Endodermal cell (in vitro differentiated cells): ENCODE results near the gene CEP295NL. TPM values are rescaled to one million over a fixed set of nuclear protein-coding genes. Genes with fewer than 3 reads are reported as not detected.

Experiments
- DNase-seq: peaks from one replicate; pipeline ENCODE4 v3.0.0-alpha.2; 2017
- H3K27ac ChIP-seq: 2 replicates; pipeline ENCODE4 v1.5.1; 2013; ENCODE audit warnings: mild to moderate bottlenecking, low read depth, low read length, moderate library complexity
- H3K27me3 ChIP-seq: 2 replicates; pipeline ENCODE4 v1.6.1; 2013; ENCODE audit warnings: mild to moderate bottlenecking, low read length, moderate library complexity; ENCODE audit not compliant: insufficient read depth, control insufficient read depth, poor library complexity, severe bottlenecking
- H3K36me3 ChIP-seq: 2 replicates; pipeline ENCODE4 v1.7.0; 2013; ENCODE audit warnings: mild to moderate bottlenecking, low read length, moderate library complexity; ENCODE audit not compliant: control insufficient read depth, insufficient read depth
- H3K4me1 ChIP-seq: one replicate; pipeline ENCODE4 v1.7.0; 2013; ENCODE audit warnings: low read length; ENCODE audit not compliant: control insufficient read depth, insufficient read depth
- H3K4me3 ChIP-seq: 2 replicates; pipeline ENCODE4 v1.5.1; 2013; ENCODE audit warnings: mild to moderate bottlenecking, low read length, moderate library complexity
- H3K9ac ChIP-seq: 2 replicates; pipeline ENCODE4 v1.6.1; 2013; ENCODE audit warnings: mild to moderate bottlenecking, low read length, moderate library complexity; ENCODE audit not compliant: poor library complexity, severe bottlenecking; ENCODE audit errors: extremely low read depth
- H3K9me3 ChIP-seq: 2 replicates; pipeline ENCODE4 v1.6.1; 2013; ENCODE audit warnings: mild to moderate bottlenecking, low read length, moderate library complexity; ENCODE audit not compliant: control insufficient read depth
- H3K27ac Mint-ChIP-seq: 2 replicates; pipeline ENCODE4 v1.8.0; 2020; ENCODE audit warnings: mixed read lengths
- H3K27me3 Mint-ChIP-seq: 2 replicates; pipeline ENCODE4 v1.8.0; 2021; ENCODE audit warnings: mild to moderate bottlenecking, mixed read lengths; ENCODE audit not compliant: insufficient read depth
- H3K36me3 Mint-ChIP-seq: 2 replicates; pipeline ENCODE4 v1.8.0; 2020; ENCODE audit warnings: low read depth, mixed read lengths
- H3K4me1 Mint-ChIP-seq: 2 replicates; pipeline ENCODE4 v1.8.0; 2020; ENCODE audit warnings: mixed read lengths
- H3K4me3 Mint-ChIP-seq: 2 replicates; pipeline ENCODE4 v1.8.0; 2020; ENCODE audit warnings: mild to moderate bottlenecking, moderate library complexity, mixed read lengths
- H3K9me3 Mint-ChIP-seq: 2 replicates; pipeline ENCODE4 v1.8.0; 2020; ENCODE audit warnings: mild to moderate bottlenecking, mixed read lengths
- CTCF ChIP-seq: fragments of 200-600 bp; sonication (generic); conservative IDR thresholded peaks from 2 replicates; pipeline ENCODE4 v1.5.0; 2021; ENCODE audit warnings: antibody characterized with exemption, mild to moderate bottlenecking
- WGBS, 2 experiments: methylation state at CpG; one replicate each; pipeline versions ENCODE4 v1.1.5 to v1.1.7; 2013; ENCODE audit warnings: missing lambda C conversion rate in 2 of 2, mixed read lengths in 1 of 2; ENCODE audit not compliant: insufficient coverage in 1 of 2, insufficient read length in 1 of 2; 5-methylcytosine and 5-hydroxymethylcytosine counted together
- total RNA-seq, 2 donors: library from RNA; stranded (reverse); fragmentation: NEBNext Ultra II Directional in 1 of 2; extraction: Animal tissue kit (Norgen Biotek cat#: 25700) in 1 of 2; gene quantifications; 2 replicates in 1 of 2; 3 replicates in 1 of 2; pipeline ENCODE4 v1.2.1, GENCODE V29; 2021

The CEP295NL gene
- total RNA-seq, 2 donors from 2014 or later = 0.97 to 2.2 TPM

GRCh38 chr17:78884148-78884825 lies 18.7 kb downstream of the CEP295NL start:
- Histone ChIP-seq H3K36me3 (no peaks in the 10 kb centered on the region), H3K4me3 (no peak overlapping the region), H3K27ac (peak overlapping the region; percentile 94), H3K27me3 (no peaks in the 10 kb centered on the region), H3K4me1 (peaks cover 6% of the 10 kb centered on the region), H3K9ac (no peak overlapping the region), H3K9me3 (no peaks in the 10 kb centered on the region)
- Mint-ChIP-seq H3K9me3 (no peaks in the 10 kb centered on the region), H3K36me3 (no peaks in the 10 kb centered on the region), H3K27ac (peak overlapping the region; percentile 88), H3K4me1 (peaks cover 15% of the 10 kb centered on the region), H3K4me3 (peak overlapping the region; percentile 29), H3K27me3 (no peaks in the 10 kb centered on the region)
- TF ChIP-seq CTCF = no peak
- 59 to 72% methylated on average over 13 to 20 of the region's 20 CpGs for WGBS, 2 experiments
- DNase-seq = peak; percentile 79

- no peaks in the 10 kb centered on the region for H3K27me3 Mint-ChIP-seq
- DNase-seq = peak; percentile 92
- TF ChIP-seq CTCF = no peak
- Histone ChIP-seq H3K27me3 (no peaks in the 10 kb centered on the region), H3K36me3 (no peaks in the 10 kb centered on the region), H3K9ac (no peak overlapping the region), H3K9me3 (no peaks in the 10 kb centered on the region), H3K4me1 (peaks cover 6% of the 10 kb centered on the region), H3K4me3 (no peak overlapping the region), H3K27ac (peak overlapping the region; percentile 94)
- H3K9me3 Mint-ChIP-seq = no peaks in the 10 kb centered on the region
- H3K4me3 Mint-ChIP-seq = peak overlapping the region; percentile 29
- peaks cover 15% of the 10 kb centered on the region for H3K4me1 Mint-ChIP-seq
- H3K27ac Mint-ChIP-seq = peak overlapping the region; percentile 88
- 26 to 45% methylated on average over 21 to 24 of the region's 24 CpGs for WGBS, 2 experiments
- H3K36me3 Mint-ChIP-seq = no peaks in the 10 kb centered on the region
Measured at GRCh38 chr17:78883533-78884131, 19.4 kb downstream of the CEP295NL start.

GRCh38 chr17:78883089-78883532 lies 19.9 kb downstream of the CEP295NL start:
- no peaks in the 10 kb centered on the region for H3K9me3 Mint-ChIP-seq
- peak overlapping the region; percentile 94 for H3K27ac ChIP-seq
- peak overlapping the region; percentile 88 for H3K27ac Mint-ChIP-seq
- TF ChIP-seq CTCF = no peak
- peaks cover 6% of the 10 kb centered on the region for H3K4me1 ChIP-seq
- H3K9ac ChIP-seq = no peak overlapping the region
- no peak for DNase-seq
- H3K4me3 Mint-ChIP-seq = no peak overlapping the region
- no peaks in the 10 kb centered on the region for H3K27me3 ChIP-seq
- no peak overlapping the region for H3K4me3 ChIP-seq
- peaks cover 15% of the 10 kb centered on the region for H3K4me1 Mint-ChIP-seq
- H3K9me3 ChIP-seq = no peaks in the 10 kb centered on the region
- peaks cover 1% of the 10 kb centered on the region for H3K36me3 Mint-ChIP-seq
- no peaks in the 10 kb centered on the region for H3K27me3 Mint-ChIP-seq
- WGBS, 2 experiments = 72 to 87% methylated on average over 3 to 10 of the region's 10 CpGs
- H3K36me3 ChIP-seq = no peaks in the 10 kb centered on the region
